Thyroid gland (tissue), 4 donors: ENCODE results near the gene THSD7A.

Experiments used
- POLR2A ChIP-seq, 2 donors: fragments of 450-650 bp; IDR thresholded peaks; one replicate each; pipeline ENCODE4 v1.6.1; 2017; ENCODE audit warnings: antibody characterized with exemption in 2 of 2, mild to moderate bottlenecking in 2 of 2, moderate library complexity in 1 of 2
- TF ChIP-seq, protein P1 (sequence below), 6 experiments: fragments of 200-600 bp in 3 of 6; fragments of 450-650 bp in 3 of 6; sonication (generic) in 3 of 6; IDR thresholded peaks; one replicate each; pipeline ENCODE4 v1.5.1; 2016 to 2019; ENCODE audit warnings: antibody characterized with exemption in 6 of 6, mild to moderate bottlenecking in 2 of 6, inconsistent platforms in 1 of 6, moderate library complexity in 1 of 6

DNA sequence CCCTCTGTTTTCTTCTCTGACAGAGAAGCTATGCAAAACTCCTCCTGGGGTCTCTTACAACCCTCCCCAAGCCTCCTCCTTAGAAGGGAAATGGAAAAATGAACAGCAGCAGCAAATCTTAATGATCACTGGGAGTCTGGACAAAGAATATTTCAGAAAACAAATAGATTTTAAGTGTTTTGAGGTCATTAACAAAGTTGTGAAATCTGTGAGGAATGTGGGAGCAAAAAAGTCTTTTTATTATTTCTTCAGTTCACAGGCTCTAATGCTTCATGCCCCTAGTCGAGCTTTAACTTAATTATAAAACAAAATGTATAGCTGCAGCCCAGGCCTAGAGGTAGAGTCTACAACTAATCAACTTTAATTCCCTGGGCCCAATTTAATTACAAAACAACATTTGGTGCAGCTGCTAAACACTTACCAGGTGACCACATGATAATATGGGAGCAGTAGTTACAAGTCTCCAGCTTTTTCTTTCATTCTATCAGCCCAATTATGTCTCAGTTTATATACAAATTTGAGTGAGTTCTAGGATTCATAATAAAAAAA, 293.2 kb downstream of the THSD7A start:
- TF ChIP-seq, protein P1, sequence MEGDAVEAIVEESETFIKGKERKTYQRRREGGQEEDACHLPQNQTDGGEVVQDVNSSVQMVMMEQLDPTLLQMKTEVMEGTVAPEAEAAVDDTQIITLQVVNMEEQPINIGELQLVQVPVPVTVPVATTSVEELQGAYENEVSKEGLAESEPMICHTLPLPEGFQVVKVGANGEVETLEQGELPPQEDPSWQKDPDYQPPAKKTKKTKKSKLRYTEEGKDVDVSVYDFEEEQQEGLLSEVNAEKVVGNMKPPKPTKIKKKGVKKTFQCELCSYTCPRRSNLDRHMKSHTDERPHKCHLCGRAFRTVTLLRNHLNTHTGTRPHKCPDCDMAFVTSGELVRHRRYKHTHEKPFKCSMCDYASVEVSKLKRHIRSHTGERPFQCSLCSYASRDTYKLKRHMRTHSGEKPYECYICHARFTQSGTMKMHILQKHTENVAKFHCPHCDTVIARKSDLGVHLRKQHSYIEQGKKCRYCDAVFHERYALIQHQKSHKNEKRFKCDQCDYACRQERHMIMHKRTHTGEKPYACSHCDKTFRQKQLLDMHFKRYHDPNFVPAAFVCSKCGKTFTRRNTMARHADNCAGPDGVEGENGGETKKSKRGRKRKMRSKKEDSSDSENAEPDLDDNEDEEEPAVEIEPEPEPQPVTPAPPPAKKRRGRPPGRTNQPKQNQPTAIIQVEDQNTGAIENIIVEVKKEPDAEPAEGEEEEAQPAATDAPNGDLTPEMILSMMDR (IDR thresholded peaks at IDR 0.05), result no peak
- TF ChIP-seq POLR2A (IDR thresholded peaks at IDR 0.05), result no peak
